HG03442 (cell line): ENCODE data around the gene FHDC1.

Experiments used
- ATAC-seq: cut with Tn5 transposase; IDR thresholded peaks from one replicate; pipeline ENCODE4 v1.9.1; 2021; ENCODE audit warnings: mild to moderate bottlenecking, moderate library complexity; ENCODE audit not compliant: unreplicated experiment

Gene FHDC1

DNA sequence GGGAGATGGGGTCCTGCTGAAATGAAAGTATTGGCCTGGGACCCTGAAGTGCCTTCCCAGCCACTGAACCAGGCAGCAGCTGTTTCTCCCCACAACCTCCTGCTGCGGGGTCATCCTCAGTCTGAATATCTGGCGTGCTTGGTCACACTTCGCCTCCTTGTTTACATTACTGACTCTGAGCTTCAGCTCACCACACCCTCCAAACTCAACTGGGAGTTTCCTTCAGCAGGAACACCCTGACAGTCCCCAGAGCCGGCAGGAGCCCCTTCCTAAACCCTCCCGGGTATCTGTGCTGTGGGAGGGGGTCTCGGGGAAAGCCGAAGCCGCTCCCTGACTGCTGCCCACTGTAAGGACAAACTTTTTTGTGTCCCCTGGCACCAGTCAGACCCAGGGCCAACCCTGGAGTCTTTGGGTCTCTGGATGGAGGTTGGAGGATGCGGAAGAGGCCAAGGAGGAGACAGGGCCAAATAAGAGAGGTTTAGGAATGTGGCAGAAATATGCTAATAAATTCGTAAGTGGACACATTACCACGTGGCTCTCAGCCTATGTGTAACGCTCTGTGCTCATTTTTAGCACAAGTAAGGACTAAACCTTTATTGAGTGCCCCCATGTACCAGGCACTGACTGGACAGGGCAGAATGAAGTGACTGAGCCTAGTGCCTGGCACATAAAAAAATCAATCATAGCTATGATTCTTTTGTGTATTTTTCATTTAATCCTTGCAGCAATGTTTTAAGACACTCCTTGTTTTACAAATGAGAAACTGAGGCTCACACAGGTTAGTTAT, 20.7 kb downstream of the FHDC1 start:
- ATAC-seq: no peak

GRCh38 chr4:152957437-152958171, 21.5 kb downstream of the FHDC1 start:
- no peak for ATAC-seq

DNA sequence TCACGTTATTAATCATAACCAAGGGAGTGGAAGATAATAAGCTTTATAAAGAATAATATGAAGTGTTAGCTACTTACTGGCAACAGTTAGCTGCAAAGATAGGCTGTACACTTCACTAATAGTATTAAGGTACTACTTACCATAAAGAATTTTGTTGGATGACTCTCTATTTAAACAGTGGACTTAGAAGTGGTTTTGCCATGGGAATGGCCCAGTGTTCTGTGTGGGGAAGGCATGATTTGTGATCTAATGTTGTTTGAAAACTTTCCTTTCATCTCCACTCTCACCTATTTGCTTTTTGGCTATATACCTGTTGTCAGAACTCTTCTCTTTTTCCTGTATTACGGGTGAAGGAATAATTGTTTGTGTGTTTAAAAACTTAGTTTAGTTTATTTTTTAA, 23.0 kb downstream of the FHDC1 start:
- ATAC-seq: no peak

GRCh38 chr4:152960082-152960481, 24.0 kb downstream of the FHDC1 start:
- no peak for ATAC-seq

DNA sequence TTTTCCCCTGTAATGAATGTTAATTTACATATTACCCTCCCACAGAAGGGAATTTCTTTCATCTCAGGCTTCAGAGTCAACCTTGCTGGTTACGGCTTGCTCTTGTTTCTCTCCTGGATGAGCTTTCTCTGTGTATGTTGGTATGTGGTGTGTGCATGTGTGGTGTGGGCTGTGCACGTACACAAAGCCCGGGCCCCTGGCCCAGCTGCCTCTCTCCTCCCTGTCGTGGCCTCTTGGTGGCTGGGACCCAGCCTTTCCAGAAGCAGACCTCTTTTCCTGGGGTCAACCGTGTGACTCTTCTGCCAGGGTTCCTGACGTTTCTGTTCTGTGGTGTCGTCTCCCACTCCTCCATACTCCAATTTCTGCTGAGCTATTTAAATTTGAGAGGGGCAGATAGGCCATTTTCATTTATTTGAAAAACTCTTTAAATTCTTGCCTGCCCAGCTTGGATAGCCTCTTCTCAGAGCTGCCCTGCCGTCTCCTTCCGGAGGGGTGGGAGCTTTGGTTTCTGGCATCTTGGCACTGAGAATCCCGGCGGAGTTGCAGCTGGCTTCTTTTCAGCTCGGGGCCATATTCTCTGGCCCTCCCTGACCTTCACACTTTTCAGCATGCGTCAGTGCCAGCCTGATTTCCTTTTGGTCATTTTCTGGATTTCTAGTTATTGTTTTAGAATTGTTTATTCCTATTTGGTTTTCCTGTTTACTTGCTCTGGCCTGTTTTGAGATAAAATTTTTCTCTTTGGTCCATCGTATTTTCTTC, 25.1 kb downstream of the FHDC1 start:
- no peak for ATAC-seq

DNA sequence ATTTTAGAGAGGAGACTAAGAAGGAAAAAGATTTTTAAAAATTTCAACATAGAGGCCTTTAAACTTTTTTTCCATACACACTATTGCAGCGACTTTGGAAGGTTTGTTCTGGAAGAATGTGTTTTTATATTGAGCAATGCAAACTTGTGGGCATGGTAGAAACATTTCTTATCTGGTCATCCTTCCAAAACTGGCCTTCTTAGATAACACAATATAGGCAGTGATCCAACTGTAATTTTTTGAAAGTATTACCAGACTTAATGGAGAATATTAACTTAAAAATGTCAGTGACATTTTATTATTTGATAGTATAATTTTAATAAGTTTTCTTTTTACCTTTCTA, 25.6 kb downstream of the FHDC1 start:
- ATAC-seq: no peak

DNA sequence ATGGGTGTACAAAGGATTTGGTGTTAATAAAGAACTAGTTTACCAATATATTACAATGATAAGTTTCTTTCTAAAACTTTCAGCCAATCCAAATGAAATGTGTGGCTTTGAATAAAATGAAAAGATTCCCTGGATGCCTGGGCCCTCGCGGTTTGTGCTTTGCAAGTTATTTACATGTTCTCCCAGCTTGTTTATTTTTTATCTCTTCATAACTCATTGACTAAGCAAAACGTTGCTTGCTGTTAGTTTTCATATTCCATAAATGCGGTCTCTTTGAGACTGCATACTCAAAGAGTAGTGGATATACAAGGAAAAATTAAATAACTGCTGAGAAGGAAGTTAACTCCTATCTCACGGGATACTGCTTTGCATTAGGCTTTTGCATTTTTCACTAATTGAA, 26.0 kb downstream of the FHDC1 start:
- ATAC-seq: no peak

GRCh38 chr4:152964335-152964734, 28.2 kb downstream of the FHDC1 start:
- no peak for ATAC-seq

- ATAC-seq: no peak
These were observed 29.5 kb downstream of the FHDC1 start for GRCh38 chr4:152965611-152966010.

- no peak for ATAC-seq
These were observed 31.8 kb downstream of the FHDC1 start for GRCh38 chr4:152967907-152968306.

- ATAC-seq: no peak
These were observed 32.8 kb downstream of the FHDC1 start for GRCh38 chr4:152968806-152969394.

DNA sequence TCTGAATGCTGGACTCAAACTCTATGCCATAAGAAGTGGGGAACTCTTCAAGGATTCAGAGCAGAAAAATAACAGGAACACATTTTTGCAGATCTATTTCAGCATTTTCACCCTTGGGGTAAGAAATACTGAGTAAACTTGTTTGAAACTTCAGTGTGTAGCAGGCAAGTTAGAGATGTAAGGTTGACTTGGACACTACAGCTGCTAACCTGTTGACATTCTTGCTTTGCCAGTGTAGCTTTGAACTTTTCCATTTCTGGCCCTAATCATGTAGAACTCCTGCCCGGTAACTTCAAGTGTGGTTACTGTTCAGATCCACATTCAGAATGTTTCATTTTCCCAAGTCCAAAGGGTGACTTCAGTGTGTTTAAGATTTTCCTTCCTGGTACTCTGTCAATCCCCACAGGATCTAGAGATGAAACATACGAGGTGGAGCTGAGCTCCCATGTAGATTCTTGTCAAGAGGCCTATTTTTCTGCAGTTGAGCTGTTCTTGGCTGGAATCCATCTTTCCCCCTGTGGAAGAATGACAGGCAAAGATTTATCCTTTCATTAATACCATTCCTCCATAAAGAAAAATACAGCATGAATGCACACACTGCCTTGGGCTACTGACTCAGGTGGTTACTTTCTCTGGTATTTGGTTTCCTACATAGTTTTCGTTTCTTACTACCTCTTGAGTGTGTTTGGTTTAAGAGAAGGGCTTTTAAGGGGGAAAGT, 34.1 kb downstream of the FHDC1 start:
- ATAC-seq: no peak

DNA sequence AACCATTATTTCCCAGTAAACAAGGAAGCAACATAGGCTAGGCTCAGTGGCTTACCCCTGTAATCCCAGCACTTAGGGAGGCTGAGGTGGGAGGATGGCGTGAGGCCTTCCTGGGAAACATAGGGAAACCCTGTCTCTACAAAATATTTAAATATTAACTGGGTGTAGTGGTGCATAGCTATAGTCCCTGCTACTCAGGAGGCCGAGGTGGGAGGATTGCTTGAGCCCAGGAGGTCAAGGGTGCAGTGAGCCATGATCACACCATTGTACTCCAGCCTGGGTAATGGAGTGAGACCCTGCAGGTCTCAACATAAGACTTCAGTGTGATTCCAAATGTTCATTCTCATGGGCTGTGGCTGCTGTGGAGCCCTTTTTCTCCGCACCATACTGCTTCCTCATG, 34.9 kb downstream of the FHDC1 start:
- ATAC-seq: no peak

- ATAC-seq: no peak
These were observed 36.9 kb downstream of the FHDC1 start for GRCh38 chr4:152972821-152973628.

GRCh38 chr4:152973629-152974467, 37.7 kb downstream of the FHDC1 start:
- ATAC-seq: no peak

GRCh38 chr4:152974468-152975379, 38.6 kb downstream of the FHDC1 start:
- ATAC-seq: no peak

GRCh38 chr4:152975380-152976211, 39.5 kb downstream of the FHDC1 start:
- no peak for ATAC-seq
